HepG2 (cell line): Measurements from ENCODE around the gene ING1. TPM values are rescaled to one million over a fixed set of nuclear protein-coding genes. Genes with fewer than 3 reads are reported as not detected.

Experiments
- ATRX ChIP-seq: sonication (generic); formaldehyde crosslinking; IDR thresholded peaks from 2 replicates; pipeline ENCODE4 v1.4.0; 2020; ENCODE audit warnings: missing genetic modification reagents, borderline replicate concordance
- ERF ChIP-seq: IDR thresholded peaks from 2 replicates; pipeline ENCODE4 v1.6.1; 2018; ENCODE audit warnings: missing biosample characterization, missing genetic modification reagents
- ESRRA ChIP-seq: sonication (generic); formaldehyde crosslinking; IDR thresholded peaks from 2 replicates; pipeline ENCODE4 v1.5.1; 2020; ENCODE audit warnings: mild to moderate bottlenecking, low read depth, missing genetic modification reagents
- NFKBIZ ChIP-seq: IDR thresholded peaks from 2 replicates; pipeline ENCODE4 v1.6.1; 2018; ENCODE audit warnings: missing genetic modification reagents, missing compliant biosample characterization
- NFYC ChIP-seq: IDR thresholded peaks from 2 replicates; pipeline ENCODE4 v1.6.1; 2016; ENCODE audit warnings: missing genetic modification reagents, missing compliant biosample characterization
- PITX1 ChIP-seq: sonication (generic); formaldehyde crosslinking; IDR thresholded peaks from 2 replicates; pipeline ENCODE4 v1.5.1; 2020; ENCODE audit warnings: mild to moderate bottlenecking, missing genetic modification reagents
- PRMT3 ChIP-seq: sonication (generic); formaldehyde crosslinking; IDR thresholded peaks from 2 replicates; pipeline ENCODE4 v1.8.1; 2022; ENCODE audit warnings: low read depth, mild to moderate bottlenecking, moderate library complexity, missing genetic modification reagents, borderline replicate concordance
- SMARCE1 ChIP-seq: fragments of 450-650 bp; IDR thresholded peaks from 2 replicates; pipeline ENCODE4 v1.6.1; 2017; ENCODE audit warnings: borderline replicate concordance
- SRSF9 ChIP-seq: fragments of 200-400 bp; formaldehyde crosslinking; IDR thresholded peaks from 2 replicates; pipeline ENCODE4 v1.6.1; 2018; ENCODE audit warnings: borderline replicate concordance, mild to moderate bottlenecking, low read depth, low read length; ENCODE audit not compliant: insufficient read depth, poor library complexity, severe bottlenecking
- ZFY ChIP-seq: sonication (generic); formaldehyde crosslinking; IDR thresholded peaks from 2 replicates; pipeline ENCODE4 v1.4.0; 2020; ENCODE audit warnings: missing genetic modification reagents
- ZNF121 ChIP-seq: sonication (generic); formaldehyde crosslinking; IDR thresholded peaks from 2 replicates; pipeline ENCODE4 v1.5.0; 2020; ENCODE audit warnings: mild to moderate bottlenecking, missing genetic modification reagents
- ZNF451 ChIP-seq: sonication (generic); formaldehyde crosslinking; IDR thresholded peaks from 2 replicates; pipeline ENCODE4 v1.5.0; 2020; ENCODE audit warnings: mild to moderate bottlenecking, missing genetic modification reagents
- ZNF546 ChIP-seq: sonication (generic); formaldehyde crosslinking; conservative IDR thresholded peaks from 2 replicates; pipeline ENCODE4 v1.8.1; 2023; ENCODE audit warnings: mild to moderate bottlenecking, missing genetic modification reagents
- ZNF670 ChIP-seq: sonication (generic); formaldehyde crosslinking; IDR thresholded peaks from 2 replicates; pipeline ENCODE4 v1.8.0; 2022; ENCODE audit warnings: mild to moderate bottlenecking, missing genetic modification reagents, borderline replicate concordance
- ZNF749 ChIP-seq: sonication (generic); formaldehyde crosslinking; IDR thresholded peaks from 2 replicates; pipeline ENCODE4 v1.8.0; 2022; ENCODE audit warnings: mild to moderate bottlenecking, missing genetic modification reagents, moderate library complexity, borderline replicate concordance
- ZNF790 ChIP-seq: sonication (generic); formaldehyde crosslinking; IDR thresholded peaks from 2 replicates; pipeline ENCODE4 v1.8.0; 2022; ENCODE audit warnings: missing genetic modification reagents, mild to moderate bottlenecking, borderline replicate concordance
- ZSCAN25 ChIP-seq: sonication (generic); formaldehyde crosslinking; IDR thresholded peaks from 2 replicates; pipeline ENCODE4 v1.8.0; 2022; ENCODE audit warnings: mild to moderate bottlenecking, missing genetic modification reagents
- polyA plus RNA-seq, 8 experiments: library from polyadenylated mRNA; depleted of rRNA in 3 of 8; stranded (reverse) in 7 of 8; unstranded in 1 of 8; fragments of >200 nt; fragmentation: Illumina TruSeq in 4 of 8; extraction: Trizol in 4 of 8; gene quantifications; 2 replicates each; pipeline versions ENCODE4 v1.2.1 to v1.2.3, GENCODE V29; 2011 to 2016; ENCODE audit warnings: low read depth in 4 of 8, missing spikeins in 1 of 8, mixed read lengths in 1 of 8; ENCODE audit not compliant: insufficient read depth in 1 of 8
- total RNA-seq, 5 experiments: library from RNA; depleted of rRNA; stranded (reverse); fragments of >200 nt; fragmentation: Illumina TruSeq; extraction: Trizol; gene quantifications; 2 replicates each; pipeline ENCODE4 v1.2.3, GENCODE V29; 2016; ENCODE audit warnings: low read depth in 1 of 5
- TF ChIP-seq, protein P1 (sequence below): sonication (generic); formaldehyde crosslinking; IDR thresholded peaks from 2 replicates; pipeline ENCODE4 v1.4.0; 2020; ENCODE audit warnings: missing genetic modification reagents
- TF ChIP-seq, protein P2 (sequence below): sonication (generic); formaldehyde crosslinking; IDR thresholded peaks from 2 replicates; pipeline ENCODE4 v1.5.0; 2020; ENCODE audit warnings: mild to moderate bottlenecking, missing genetic modification reagents, moderate library complexity
- TF ChIP-seq, protein P3 (sequence below): conservative IDR thresholded peaks from 2 replicates; pipeline ENCODE4 v1.6.1; 2018; ENCODE audit warnings: missing genetic modification reagents
- TF ChIP-seq, protein P4 (sequence below): sonication (generic); formaldehyde crosslinking; IDR thresholded peaks from 2 replicates; pipeline ENCODE4 v1.8.0; 2022; ENCODE audit warnings: mild to moderate bottlenecking, missing genetic modification reagents, moderate library complexity
- TF ChIP-seq, protein P5 (sequence below): sonication (generic); formaldehyde crosslinking; conservative IDR thresholded peaks from 2 replicates; pipeline ENCODE4 v1.8.0; 2022; ENCODE audit warnings: mild to moderate bottlenecking, moderate library complexity, missing genetic modification reagents

Gene ING1
- total and polyA plus RNA-seq, 2 of the 13 experiments (the other 11 are each of a cell fraction or from before 2014, with no cell fraction given) = 8.1 to 16.1 TPM

DNA sequence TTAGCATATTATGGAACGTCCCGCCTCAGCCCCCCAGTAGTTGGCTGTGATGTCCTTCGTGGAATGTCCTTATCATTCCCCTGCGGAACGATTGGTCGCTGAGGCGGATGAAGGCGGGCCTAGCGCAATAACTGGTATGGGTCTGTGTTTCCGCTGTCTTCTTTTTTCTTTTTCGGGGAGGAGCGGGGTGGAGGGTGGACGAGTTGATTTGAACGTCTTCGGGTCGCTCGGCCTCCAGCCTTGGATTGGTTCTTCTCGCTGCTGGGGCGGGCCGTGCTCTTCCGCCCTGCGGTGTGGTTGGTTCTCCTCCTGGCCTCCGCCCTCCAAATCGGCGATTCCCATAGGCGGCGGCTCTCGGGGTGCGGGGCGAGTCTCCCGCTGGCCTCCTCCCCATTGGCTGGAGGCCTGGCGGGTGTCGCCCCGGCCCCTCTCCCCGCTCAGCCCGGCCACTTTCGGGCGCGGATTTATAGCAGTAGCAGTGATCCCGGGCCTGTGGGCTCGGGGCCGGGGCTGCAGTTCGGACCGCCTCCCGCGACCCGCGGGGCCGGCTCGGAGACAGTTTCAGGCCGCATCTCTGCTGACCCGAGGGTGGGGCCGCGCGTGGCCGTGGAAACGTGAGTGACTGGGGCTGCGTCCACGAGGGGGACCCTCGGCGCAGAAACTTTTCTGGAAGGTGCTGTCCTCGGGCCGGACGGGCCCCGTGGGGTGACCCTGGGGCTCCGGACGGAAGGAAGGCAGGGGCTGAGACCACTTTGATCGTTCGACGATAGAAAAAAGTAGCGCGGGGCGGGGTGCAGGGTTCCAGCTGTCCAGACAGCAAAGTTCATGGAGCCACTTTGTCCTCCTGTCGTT, 2.1 kb downstream of the ING1 start (continued):
- TF ChIP-seq ZNF451 (CRISPR knock-in tag) (no peak), ZFY (CRISPR knock-in tag) (peak; percentile 79), SMARCE1 (no peak), ZNF790 (CRISPR knock-in tag) (no peak; the same call in 1 of the 2 replicates), ERF (CRISPR knock-in tag) (peak; percentile 13; the same call in 1 of the 2 replicates), PRMT3 (CRISPR knock-in tag) (no peak), NFKBIZ (CRISPR knock-in tag) (no peak), ZNF546 (CRISPR knock-in tag) (no peak), SRSF9 (no peak), ZNF749 (CRISPR knock-in tag) (no peak), ZNF670 (no peak), ESRRA (CRISPR knock-in tag) (peak; percentile 56; the same call in 1 of the 2 replicates), NFYC (CRISPR knock-in tag) (peak; percentile 95), ATRX (CRISPR knock-in tag) (no peak), ZSCAN25 (CRISPR knock-in tag) (peak; percentile 22; the same call in 1 of the 2 replicates), ZNF121 (CRISPR knock-in tag) (no peak), PITX1 (no peak)
- TF ChIP-seq, protein P1, sequence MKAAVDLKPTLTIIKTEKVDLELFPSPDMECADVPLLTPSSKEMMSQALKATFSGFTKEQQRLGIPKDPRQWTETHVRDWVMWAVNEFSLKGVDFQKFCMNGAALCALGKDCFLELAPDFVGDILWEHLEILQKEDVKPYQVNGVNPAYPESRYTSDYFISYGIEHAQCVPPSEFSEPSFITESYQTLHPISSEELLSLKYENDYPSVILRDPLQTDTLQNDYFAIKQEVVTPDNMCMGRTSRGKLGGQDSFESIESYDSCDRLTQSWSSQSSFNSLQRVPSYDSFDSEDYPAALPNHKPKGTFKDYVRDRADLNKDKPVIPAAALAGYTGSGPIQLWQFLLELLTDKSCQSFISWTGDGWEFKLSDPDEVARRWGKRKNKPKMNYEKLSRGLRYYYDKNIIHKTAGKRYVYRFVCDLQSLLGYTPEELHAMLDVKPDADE (CRISPR knock-in tag) = 0 out of 2 replicates have a peak, but pooled peaks have one; percentile 66
- TF ChIP-seq, protein P2, sequence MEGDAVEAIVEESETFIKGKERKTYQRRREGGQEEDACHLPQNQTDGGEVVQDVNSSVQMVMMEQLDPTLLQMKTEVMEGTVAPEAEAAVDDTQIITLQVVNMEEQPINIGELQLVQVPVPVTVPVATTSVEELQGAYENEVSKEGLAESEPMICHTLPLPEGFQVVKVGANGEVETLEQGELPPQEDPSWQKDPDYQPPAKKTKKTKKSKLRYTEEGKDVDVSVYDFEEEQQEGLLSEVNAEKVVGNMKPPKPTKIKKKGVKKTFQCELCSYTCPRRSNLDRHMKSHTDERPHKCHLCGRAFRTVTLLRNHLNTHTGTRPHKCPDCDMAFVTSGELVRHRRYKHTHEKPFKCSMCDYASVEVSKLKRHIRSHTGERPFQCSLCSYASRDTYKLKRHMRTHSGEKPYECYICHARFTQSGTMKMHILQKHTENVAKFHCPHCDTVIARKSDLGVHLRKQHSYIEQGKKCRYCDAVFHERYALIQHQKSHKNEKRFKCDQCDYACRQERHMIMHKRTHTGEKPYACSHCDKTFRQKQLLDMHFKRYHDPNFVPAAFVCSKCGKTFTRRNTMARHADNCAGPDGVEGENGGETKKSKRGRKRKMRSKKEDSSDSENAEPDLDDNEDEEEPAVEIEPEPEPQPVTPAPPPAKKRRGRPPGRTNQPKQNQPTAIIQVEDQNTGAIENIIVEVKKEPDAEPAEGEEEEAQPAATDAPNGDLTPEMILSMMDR (CRISPR knock-in tag) = peak; percentile 31; the same call in 1 of the 2 replicates
- TF ChIP-seq, protein P3, sequence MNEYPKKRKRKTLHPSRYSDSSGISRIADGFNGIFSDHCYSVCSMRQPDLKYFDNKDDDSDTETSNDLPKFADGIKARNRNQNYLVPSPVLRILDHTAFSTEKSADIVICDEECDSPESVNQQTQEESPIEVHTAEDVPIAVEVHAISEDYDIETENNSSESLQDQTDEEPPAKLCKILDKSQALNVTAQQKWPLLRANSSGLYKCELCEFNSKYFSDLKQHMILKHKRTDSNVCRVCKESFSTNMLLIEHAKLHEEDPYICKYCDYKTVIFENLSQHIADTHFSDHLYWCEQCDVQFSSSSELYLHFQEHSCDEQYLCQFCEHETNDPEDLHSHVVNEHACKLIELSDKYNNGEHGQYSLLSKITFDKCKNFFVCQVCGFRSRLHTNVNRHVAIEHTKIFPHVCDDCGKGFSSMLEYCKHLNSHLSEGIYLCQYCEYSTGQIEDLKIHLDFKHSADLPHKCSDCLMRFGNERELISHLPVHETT (CRISPR knock-in tag) = no peak
- TF ChIP-seq, protein P4, sequence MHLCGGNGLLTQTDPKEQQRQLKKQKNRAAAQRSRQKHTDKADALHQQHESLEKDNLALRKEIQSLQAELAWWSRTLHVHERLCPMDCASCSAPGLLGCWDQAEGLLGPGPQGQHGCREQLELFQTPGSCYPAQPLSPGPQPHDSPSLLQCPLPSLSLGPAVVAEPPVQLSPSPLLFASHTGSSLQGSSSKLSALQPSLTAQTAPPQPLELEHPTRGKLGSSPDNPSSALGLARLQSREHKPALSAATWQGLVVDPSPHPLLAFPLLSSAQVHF (CRISPR knock-in tag) = peak; percentile 27; the same call in 1 of the 2 replicates
- TF ChIP-seq, protein P5, sequence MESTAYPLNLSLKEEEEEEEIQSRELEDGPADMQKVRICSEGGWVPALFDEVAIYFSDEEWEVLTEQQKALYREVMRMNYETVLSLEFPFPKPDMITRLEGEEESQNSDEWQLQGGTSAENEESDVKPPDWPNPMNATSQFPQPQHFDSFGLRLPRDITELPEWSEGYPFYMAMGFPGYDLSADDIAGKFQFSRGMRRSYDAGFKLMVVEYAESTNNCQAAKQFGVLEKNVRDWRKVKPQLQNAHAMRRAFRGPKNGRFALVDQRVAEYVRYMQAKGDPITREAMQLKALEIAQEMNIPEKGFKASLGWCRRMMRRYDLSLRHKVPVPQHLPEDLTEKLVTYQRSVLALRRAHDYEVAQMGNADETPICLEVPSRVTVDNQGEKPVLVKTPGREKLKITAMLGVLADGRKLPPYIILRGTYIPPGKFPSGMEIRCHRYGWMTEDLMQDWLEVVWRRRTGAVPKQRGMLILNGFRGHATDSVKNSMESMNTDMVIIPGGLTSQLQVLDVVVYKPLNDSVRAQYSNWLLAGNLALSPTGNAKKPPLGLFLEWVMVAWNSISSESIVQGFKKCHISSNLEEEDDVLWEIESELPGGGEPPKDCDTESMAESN (CRISPR knock-in tag) = no peak; the same call in 1 of the 2 replicates
